HG03520 (cell line): Measurements from ENCODE around the gene CHRNA5.
A peak's percentile ranks its signal among the peaks of the same experiment; 100 is the strongest.
"Not testable (repeated sequence)": the region's sequence is repeated elsewhere in the genome, so short reads cannot be mapped to it uniquely, and the experiment has no call there.

ENCODE experiments used
- ATAC-seq: cut with Tn5 transposase; IDR thresholded peaks from one replicate; pipeline ENCODE4 v1.9.1; 2021; ENCODE audit warnings: mild to moderate bottlenecking, moderate library complexity; ENCODE audit not compliant: unreplicated experiment

Gene CHRNA5

GRCh38 chr15:78565097-78565950 is at the start of gene CHRNA5:
Gene CHRNA5 (plus strand): TSS chr15:78565520. CDS start chr15:78565720, 200 bp downstream.
- peak; percentile 79 for ATAC-seq

GRCh38 chr15:78520035-78520434 is 45.3 kb upstream of the CHRNA5 start:
- ATAC-seq: not testable (repeated sequence)

- no peak for ATAC-seq
Measured at GRCh38 chr15:78524230-78524629, 41.1 kb upstream of the CHRNA5 start.

- ATAC-seq: no peak
Measured at GRCh38 chr15:78527325-78527724, 38.0 kb upstream of the CHRNA5 start.

GRCh38 chr15:78533331-78533730 is 32.0 kb upstream of the CHRNA5 start:
- ATAC-seq: no peak

DNA sequence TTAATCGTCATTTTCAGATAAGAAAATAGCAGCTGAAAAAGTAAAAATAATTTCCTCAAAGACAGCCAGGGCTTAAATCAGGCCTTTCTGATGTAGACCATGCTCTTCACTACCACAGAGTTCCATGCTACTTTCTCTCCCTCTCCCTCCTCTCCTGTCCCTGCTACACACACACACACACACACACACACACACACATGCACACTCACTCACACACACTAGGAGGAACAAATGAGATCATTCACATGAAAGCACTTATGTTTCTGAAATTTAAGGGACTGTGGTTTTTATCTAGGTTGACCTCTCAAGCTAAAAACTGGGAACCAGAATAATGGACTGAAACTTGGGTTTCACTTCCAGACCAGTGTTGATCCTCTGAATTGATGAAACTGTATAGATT is 29.2 kb upstream of the CHRNA5 start:
- no peak for ATAC-seq

GRCh38 chr15:78537266-78537905 is 27.9 kb upstream of the CHRNA5 start:
- no peak for ATAC-seq

DNA sequence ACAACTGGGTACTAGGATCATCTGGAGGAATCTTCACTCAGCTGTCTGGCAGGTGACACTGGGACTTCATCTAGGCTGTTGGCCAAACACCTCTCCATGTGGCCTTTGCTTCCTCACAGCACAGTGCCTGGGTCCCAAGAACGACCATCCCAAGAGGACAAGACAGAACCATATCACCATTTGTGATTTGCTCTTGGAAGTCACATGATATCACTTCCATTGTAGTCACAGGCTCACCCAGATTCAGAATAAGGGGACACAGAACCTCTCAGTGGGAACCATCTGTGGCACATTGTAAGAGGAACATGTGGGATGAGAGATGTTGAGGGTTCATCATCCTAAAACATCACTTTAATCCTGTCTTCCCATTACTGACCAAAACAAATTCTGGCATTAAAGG is 27.0 kb upstream of the CHRNA5 start:
- ATAC-seq: no peak

GRCh38 chr15:78539464-78540140 is 25.7 kb upstream of the CHRNA5 start:
- ATAC-seq: not testable (repeated sequence)

GRCh38 chr15:78540141-78540870 is 25.0 kb upstream of the CHRNA5 start, which contains the start of gene PSMA4:
Gene PSMA4 (plus strand): TSS chr15:78540444. CDS start chr15:78541928, 1,484 bp downstream.
- ATAC-seq: peak; percentile 77

GRCh38 chr15:78540871-78541743 is 24.2 kb upstream of the CHRNA5 start:
- no peak for ATAC-seq

DNA sequence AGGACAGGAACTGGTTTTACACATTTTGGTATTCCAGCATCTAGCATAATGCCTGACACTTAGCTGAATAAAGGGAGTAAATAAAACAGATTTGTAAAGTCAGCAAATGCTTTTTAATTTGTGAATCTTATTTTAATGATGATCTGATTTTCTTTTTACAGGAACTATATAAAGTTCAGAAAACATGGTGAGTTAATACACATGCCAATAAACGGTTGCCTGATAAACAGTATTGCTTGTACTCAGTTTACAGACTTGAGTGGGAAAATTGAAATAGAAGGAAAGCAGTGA is 23.6 kb upstream of the CHRNA5 start:
- ATAC-seq: no peak

- ATAC-seq: no peak
Measured at GRCh38 chr15:78542647-78543046, 22.7 kb upstream of the CHRNA5 start.

GRCh38 chr15:78550194-78550593 is 15.1 kb upstream of the CHRNA5 start:
- no peak for ATAC-seq

- ATAC-seq: no peak
Measured at GRCh38 chr15:78550815-78551214, 14.5 kb upstream of the CHRNA5 start.

DNA sequence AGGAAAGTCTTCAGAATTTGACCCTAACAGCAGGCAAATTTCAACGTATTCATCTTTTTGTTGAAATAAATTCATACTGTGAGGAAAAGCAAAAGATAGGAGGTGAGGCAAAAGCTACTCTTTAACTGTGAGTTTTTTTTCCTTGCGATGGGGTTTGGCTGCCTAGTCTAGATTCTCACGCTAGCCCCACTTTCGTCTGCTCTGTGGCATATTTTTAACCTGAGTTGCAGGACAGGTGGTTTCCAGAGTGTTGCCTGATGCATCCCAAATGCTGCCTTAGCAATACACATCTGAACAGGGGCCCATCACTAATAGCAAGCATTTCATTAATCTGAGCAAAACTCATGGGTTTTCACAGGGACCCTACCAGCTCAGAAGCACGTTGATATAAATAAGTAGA is 13.4 kb upstream of the CHRNA5 start:
- ATAC-seq: no peak

DNA sequence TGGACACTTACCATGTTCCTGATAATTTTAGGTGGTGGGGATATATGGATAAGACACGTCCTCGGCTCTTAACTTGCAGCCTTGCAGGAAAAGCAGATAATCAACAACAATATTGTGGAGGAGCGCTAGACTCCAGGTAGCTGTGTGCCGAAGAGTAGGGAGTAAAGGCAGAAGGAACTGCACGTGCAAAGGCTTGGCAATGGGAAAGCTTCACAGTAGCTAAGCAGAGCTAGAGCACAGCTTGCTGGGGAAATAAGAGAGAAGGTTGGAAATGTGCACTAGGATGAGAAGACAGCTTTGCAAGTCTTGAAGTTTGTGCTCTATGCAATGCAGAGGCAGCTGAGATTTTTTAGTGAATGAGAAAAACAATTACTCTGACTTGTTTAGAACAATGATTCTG is 12.7 kb upstream of the CHRNA5 start:
- ATAC-seq: no peak

DNA sequence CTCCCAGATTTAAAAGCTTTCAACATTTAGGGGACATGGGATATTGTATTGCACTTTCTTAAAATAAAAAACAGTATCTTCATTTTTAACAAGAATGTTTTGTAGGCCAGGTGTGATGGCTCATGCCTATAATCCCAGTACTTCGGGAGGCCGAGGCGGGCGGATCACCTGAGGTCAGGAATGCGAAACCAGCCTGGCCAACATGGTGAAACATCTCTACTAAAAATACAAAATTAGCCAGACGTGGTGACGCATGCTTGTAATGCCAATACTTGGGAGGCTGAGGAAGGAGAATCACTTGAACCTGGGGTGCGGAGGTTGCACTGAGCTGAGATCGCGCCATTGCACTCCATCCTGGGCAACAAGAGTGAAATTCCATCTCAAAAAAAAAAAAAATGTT is 5.1 kb upstream of the CHRNA5 start:
- not testable (repeated sequence) for ATAC-seq

GRCh38 chr15:78561490-78561889 is 3.8 kb upstream of the CHRNA5 start:
- no peak for ATAC-seq

GRCh38 chr15:78563092-78563491 is 2.2 kb upstream of the CHRNA5 start:
- ATAC-seq: no peak
